Cerebellar nuclear complex (tissue), 1 donor: ENCODE measurements around the gene TMEM270.
A peak's percentile ranks its signal among the peaks of the same experiment; 100 is the strongest.
"Not testable (repeated sequence)": the region's sequence is repeated elsewhere in the genome, so short reads cannot be mapped to it uniquely, and the experiment has no call there.

ENCODE experiments used
- DNase-seq, 2 experiments: peaks; one replicate each; lab custom pipeline; 2025; lab: John Stamatoyannopoulos, UW

Gene TMEM270

DNA sequence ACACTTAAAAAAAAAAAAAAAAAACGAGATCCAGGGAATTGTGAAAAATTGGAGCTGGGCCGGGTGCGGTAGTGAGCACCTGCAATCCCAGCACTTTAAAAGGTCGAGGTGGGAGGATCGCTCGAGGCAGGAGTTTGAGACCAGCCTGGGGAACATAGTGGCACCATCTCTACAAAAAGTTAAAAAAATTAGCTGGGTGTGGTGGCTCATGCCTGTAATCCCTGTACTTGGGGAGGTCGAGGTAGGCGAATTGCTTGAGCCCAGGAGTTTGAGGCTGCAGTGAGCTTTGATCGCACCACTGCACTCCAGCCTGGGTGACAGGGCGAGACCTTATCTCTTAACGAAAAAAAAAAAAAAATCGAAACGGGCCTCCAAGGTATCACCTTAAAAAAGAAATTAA, 28.2 kb upstream of the TMEM270 start:
- no peak for DNase-seq

GRCh38 chr7:73833251-73833919, 27.6 kb upstream of the TMEM270 start:
- DNase-seq: no peak

DNA sequence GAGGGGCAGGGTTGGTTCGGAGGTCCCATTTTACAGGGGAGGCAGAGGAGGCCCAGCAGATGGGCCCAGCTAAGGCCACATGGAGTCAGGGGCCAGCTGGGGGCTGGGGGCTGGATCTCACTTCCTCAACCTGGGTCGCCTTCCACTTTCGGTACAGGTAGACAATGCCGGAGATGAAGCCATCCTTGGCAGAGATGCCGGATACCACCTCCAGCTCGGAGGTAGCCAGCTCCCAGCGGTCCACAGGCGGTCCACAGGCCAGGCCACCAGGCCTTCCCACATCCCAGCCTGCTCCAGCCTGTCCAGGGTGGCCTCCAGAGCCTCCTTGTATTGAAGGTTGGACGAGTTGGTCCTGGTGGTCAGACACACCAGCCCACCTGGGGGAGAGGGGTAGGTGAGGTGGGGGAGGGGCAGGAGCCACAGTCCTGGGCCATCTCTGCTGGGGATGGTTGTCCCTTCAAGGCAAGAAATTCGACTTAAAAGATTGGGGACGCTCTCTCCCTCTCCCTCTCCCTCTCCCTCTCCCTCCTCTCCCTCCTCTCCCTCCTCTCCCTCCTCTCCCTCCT, 26.2 kb upstream of the TMEM270 start:
- DNase-seq: no peak

DNA sequence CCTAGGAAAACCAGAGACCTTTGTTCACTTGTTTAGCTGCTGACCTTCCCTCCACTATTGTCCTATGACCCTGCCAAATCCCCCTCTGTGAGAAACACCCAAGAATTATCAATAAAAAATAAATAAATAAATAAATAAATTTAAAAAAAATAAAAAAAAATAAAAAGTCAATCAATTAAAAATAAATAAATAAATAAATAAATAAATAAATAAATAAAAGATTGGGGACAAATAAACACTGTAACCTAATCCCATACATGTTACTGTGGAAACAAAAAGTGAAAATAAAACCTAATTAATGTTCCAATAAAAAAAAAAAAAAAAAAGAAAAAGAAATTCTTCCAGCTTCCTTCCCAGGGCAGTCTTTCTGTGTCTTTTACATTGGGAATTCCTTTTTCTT, 23.8 kb upstream of the TMEM270 start:
- DNase-seq: not testable (repeated sequence)

- no peak for DNase-seq
Measured at GRCh38 chr7:73838642-73839041, 22.3 kb upstream of the TMEM270 start.

DNA sequence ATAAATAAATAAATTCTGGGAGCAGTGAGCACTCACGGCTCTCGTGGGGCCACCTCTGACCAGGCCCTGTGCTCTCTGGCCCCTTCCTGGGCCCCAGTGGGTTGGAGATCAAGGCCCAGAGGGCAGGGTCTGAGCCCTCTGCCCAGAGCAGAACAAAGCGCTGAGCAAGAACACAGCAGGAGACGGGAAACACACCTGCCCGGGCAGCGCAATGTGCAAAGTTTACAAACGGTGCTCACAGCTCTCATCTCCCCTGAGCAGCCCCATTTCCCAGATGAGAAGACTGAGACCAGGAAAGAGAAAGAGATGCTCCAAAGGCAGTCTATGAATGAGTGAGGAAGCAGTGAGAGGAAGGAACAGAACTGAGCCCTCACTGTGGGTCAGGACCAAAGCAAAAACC, 21.7 kb upstream of the TMEM270 start:
- DNase-seq: no peak

DNA sequence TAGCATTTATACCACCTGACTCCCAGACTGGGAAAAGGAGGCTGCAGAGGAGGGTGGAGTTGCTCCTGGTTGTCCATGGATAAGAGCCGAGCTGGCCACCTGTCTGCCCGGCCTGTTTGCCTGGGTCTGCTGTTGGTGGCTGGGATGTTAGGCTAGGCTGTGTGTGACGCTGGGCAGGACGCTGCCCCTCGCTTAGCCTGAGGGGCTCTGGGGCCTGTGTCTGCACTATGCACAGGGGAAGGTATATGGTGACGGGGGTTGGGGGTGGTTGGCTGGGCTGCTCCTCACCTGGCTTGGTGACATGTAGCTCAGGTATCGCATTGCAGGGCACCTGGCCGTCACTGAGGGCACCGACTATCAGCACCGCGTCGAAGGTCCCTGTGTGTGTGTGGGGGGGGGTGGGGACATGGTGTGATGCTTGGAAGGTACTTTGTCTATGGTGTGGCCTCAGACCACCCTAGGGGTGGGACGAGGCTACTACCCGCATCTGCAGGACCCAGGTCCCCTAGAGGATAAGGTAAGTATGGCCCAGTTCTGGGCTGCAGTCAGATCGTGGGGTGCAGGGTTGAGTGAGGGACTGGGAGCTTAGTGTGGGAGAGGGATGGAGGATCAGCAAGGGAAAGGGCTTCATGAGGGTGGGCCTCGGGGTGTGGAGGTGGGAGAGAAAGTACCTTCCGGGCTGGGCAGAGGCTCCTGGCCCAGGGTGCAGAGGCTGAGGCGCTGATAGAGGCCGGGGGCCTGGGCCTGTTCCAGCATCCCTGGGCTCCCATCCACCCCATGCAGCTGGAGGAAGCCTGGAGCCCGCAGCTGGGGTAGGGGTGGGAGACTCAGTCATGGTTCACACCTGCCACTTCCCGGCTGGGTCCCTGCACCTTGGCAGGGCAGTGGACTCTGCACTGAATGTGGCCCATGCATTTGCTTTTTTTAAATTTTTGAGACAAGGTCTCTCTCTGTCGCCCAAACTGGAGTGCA, 20.9 kb upstream of the TMEM270 start:
- no peak for DNase-seq

DNA sequence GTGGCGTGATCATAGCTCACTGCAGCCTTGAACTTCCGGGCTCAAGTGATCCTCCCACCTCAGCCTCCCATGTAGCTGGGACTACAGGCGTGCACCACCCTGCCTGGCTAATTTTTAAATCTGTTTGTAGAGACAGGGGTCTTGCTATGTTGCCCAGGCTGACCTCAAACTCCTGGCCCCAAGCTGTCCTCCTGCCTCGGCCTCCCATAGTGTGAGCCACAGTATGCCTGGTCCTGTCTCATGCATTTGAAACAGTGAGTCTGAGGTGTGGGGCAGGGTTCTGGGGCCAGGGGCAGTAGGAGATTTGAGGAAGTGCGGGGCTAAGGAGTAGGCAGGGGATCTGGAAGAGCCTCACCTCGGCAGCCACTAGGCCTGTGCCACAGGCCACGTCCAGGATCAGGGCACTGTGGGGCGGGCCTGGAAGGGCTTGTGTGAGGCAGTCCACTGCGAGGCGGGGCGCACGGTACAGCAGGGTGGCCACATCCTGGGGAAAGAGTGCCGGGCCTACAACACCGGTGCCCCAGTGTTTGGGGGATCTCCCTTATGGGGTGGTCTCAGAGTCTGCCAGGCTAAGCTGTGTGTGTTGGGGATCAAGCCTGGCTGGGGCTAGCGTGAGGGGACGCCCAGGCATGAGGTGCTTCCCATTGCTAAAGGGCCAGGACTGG, 20.1 kb upstream of the TMEM270 start:
- no peak for DNase-seq

DNA sequence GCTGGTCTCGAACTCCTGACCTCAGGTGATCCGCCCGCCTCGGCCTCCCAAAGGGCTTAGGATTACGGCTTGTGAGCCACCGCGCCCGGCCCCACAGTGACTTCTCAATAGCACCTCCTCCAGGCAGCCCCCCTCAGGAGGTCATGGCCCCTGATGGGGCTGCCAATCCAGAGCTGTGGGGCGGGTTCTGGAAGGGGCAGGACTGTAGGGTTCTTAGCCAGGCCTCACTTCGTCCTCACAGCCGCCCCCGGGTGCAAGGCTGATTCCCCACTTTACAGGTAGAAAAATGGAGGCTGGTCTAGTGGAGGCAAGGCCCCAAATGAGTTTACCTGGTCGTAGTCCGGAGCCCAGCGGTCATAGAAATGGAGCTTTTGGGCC, 19.3 kb upstream of the TMEM270 start:
- no peak for DNase-seq

DNA sequence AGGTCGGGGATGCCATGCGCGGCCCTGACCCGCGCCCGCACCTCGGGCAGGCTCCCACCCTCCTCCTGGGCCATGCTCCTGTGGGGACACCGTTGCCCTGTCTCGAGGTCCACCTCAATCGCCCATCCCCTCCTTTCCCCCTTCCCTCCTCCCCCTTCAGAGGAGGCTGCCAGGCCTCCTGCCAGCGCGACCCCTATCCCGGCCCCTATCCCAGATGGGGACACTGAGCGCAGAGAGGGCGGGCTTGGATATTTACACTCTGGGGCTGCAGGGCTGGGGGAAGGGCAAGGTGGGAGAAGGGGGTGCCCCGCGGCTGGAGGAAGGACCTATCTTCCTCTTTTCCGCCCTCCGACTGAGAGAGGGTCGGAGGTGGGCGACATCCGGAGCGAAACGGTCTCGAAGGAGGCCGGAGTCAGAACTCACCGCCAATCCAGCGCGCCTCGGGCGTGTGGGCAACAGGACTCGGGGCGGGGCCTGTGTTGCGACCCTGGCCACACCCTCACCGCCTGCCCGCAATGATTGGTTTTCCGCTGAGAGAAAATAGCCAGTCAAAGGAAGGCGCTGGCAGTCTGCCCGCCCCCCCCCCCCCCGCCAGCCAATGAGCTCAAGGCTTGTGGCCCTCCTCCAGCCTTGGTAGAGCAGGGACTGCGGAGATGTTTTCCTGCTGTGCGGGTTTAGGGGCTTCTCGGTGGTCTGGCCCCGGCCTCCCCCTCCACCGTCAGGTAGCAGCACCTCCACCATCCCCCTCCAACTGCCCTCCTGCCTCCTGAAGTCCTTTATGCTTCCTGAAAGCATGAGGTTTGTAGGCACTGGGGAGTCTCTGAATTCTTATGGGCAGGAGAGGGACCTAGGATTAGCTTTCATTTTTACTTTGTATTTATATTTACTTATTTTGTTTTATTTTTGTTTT, 18.6 kb upstream of the TMEM270 start, which contains the start of gene METTL27:
TSS of gene METTL27 (minus strand) at position 450 of the 910 bp plus-strand sequence. CDS start at position 74, 376 bp downstream.
- DNase-seq: peak; percentile 67 to 88

DNA sequence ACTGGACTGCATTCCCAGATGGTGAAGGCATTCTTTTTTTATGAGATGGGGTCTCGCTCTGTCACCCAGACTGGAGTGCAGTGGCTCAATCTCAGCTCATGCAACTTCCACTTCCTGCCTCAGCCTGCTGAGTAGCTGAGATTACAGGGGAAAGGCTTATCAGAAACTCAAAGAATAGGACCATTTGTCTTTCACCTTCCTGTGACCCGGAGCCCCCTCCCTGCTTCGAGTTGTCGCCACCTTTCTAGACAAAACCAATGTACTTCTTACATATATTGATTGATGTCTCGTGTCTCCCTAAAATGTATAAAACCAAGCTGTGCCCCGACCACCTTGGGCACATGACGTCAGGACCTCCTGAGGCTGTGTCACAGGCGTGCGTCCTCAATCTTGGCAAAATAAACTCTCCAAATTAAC, 16.8 kb upstream of the TMEM270 start:
- DNase-seq: no peak

GRCh38 chr7:73844848-73845460, 16.0 kb upstream of the TMEM270 start:
- DNase-seq: no peak

- DNase-seq: not testable (repeated sequence)
Measured at GRCh38 chr7:73845701-73846195, 15.2 kb upstream of the TMEM270 start.

- DNase-seq: no peak
Measured at GRCh38 chr7:73847941-73848723, 12.8 kb upstream of the TMEM270 start.

- no peak for DNase-seq
Measured at GRCh38 chr7:73850781-73851207, 10.2 kb upstream of the TMEM270 start.

DNA sequence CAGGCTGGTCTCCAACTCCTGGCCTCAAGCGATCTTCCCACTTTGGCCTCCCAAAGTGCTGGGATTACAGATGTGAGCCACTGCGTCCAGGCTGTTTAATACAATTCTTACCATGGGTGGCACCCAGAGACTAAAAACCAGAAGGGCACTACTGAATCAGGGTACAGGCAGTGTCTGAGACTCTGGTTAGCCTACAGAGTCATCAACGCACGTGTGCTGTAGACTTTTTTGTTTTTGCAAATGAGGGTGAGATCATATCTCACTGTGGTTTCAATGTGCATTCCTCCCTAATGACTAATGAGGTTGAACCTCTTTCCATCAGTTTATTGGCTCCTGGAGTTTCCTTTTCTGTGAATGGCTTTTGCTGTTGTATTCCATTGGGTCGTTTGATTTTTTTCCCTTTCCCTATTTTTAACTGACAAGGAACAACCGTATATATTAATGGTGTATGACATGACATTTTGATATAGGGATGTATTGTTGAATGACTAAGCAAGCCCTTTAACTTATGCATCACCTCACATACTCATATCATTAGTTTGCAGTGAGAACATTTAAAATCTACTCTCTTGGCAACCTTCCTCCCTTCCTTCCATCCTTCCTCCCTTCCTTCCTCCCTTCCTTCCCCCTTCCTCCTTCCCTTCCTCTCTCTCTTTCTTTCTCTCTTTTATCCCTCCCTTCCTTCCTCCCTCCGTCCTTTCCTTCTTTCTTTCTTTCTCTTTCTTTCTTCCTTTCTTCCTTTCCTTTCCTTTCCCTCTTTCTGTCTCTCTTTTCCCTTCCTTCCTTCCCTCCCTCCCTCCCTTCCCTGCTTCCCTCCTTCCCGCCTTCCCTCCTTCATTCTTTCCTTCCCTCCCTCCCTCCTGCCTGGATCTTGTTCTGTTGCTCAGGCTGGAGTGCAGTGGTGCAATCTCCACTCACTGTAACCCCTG, 9.3 kb upstream of the TMEM270 start:
- DNase-seq: no peak

- DNase-seq: no peak
Measured at GRCh38 chr7:73852500-73852899, 8.5 kb upstream of the TMEM270 start.

GRCh38 chr7:73856941-73857340, 4.0 kb upstream of the TMEM270 start:
- no peak for DNase-seq
